Measurements from ENCODE around the gene PHLDB2. TPM values are rescaled to one million over a fixed set of nuclear protein-coding genes. Genes with fewer than 3 reads are reported as not detected.

Gene PHLDB2
- total and polyA plus RNA-seq, 2 of the 4 experiments (the other 2 are of a cell fraction): 10.6 to 28.7 TPM

GRCh38 chr3:111902534-111902933, 43.5 kb downstream of the PHLDB2 start:
- Histone ChIP-seq H3K9ac (ENCODE audit: low read depth, low read length) (no peak overlapping the region), H2BK120ac (ENCODE audit: low read depth, low read length) (peak overlapping the region; percentile 93), H3K4me2 (ENCODE audit: low read depth, low read length) (no peak overlapping the region), H3K9me1 (ENCODE audit: insufficient read depth, low read length) (peaks cover 6% of the 10 kb centered on the region; the same call in 1 of the 2 replicates), H4K5ac (ENCODE audit: low read depth, low read length) (peak overlapping the region; percentile 73; the same call in 1 of the 2 replicates), H3K9me3 (ENCODE audit: control insufficient read depth, insufficient read depth, low read length) (peaks cover 2% of the 10 kb centered on the region; the same call in 1 of the 2 replicates), H3K18ac (ENCODE audit: low read depth, low read length) (peak overlapping the region; percentile 69; the same call in 1 of the 2 replicates), H2AK5ac (ENCODE audit: low read depth, low read length) (peak overlapping the region; percentile 90), H4K91ac (ENCODE audit: insufficient read depth, low read depth, low read length) (peak overlapping the region; percentile 78), H2BK15ac (ENCODE audit: low read depth, low read length) (peak overlapping the region; percentile 58; the same call in 1 of the 3 replicates), H2AFZ (replicated peaks; ENCODE audit: low read length, poor library complexity) (no peak overlapping the region), H3K4me1 (ENCODE audit: control insufficient read depth, insufficient read depth, low read length) (peaks cover 12% of the 10 kb centered on the region), H3K4ac (ENCODE audit: low read depth, low read length) (peak overlapping the region; percentile 90), H2BK5ac (ENCODE audit: low read depth, low read length, poor library complexity, severe bottlenecking) (peak overlapping the region; percentile 95), H3K56ac (ENCODE audit: extremely low read depth, insufficient read depth, low read length) (no peak overlapping the region), H3K36me3 (ENCODE audit: control insufficient read depth, insufficient read depth, low read length) (no peaks in the 10 kb centered on the region), H3K4me3 (ENCODE audit: insufficient read depth, low read depth, low read length) (no peak overlapping the region), H3K79me1 (ENCODE audit: low read depth in 1 of 2, low read length in 2 of 2) (peaks cover 6 to 18% of the 10 kb centered on the region in 2 experiments; a peak in 2 of 4 replicates), H2AK9ac (replicated peaks; ENCODE audit: low read depth, low read length, poor library complexity) (no peak overlapping the region), H4K20me1 (ENCODE audit: insufficient read depth, low read length) (no peaks in the 10 kb centered on the region), H3K27me3 (ENCODE audit: control insufficient read depth, insufficient read depth, low read length) (no peaks in the 10 kb centered on the region), H3K27ac (ENCODE audit: insufficient read depth, low read length) (peak overlapping the region; percentile 73), H4K8ac (ENCODE audit: low read depth in 2 of 2, low read length in 2 of 2) (peak overlapping the region; percentile 80 to 89), H3K14ac (replicated peaks; ENCODE audit: low read depth, low read length) (peak overlapping the region; percentile 70; the same call in 1 of the 2 replicates), H2BK20ac (ENCODE audit: low read depth, low read length) (peak overlapping the region; percentile 88; the same call in 1 of the 2 replicates), H3K23ac (ENCODE audit: low read depth, low read length) (peak overlapping the region; percentile 61; the same call in 1 of the 2 replicates)
- BruUV-seq (replicated peaks): no TSS peak
- CTCF ChIA-PET: interaction anchor here (0.6 kb wide), 1 partner anchor 65 kb away, joined by 3 read pairs; no protein-coding TSS in a partner anchor
- intact Hi-C loops (cut with micrococcal nuclease) (loop anchor here (5.0 kb wide), 1 partner anchor 35 kb away; no protein-coding TSS in a partner anchor), dilution Hi-C loops (cut with HindIII; ENCODE audit: low sequenced_read_pairs, unreplicated experiment) (no loop called here), in situ Hi-C loops (cut with MboI; ENCODE audit: low sequenced_read_pairs) (no loop called here)
- ATAC-seq (ENCODE audit: low read depth) (no peak), DNase-seq (no peak)
- WGBS, 2 experiments (ENCODE audit: extremely low coverage in 2 of 2, insufficient read length in 1 of 2): no CpG with 5 or more reads among the region's 4 CpGs
- TF ChIP-seq RFX5 (IDR thresholded peaks at IDR 0.05; ENCODE audit: low read depth, low read length): no peak
- POLR2A ChIA-PET (ENCODE audit: unreplicated experiment): no interaction called here

Measured in IMR-90 (cell line).